MM.1S (cell line): ENCODE measurements around the gene UGGT2.

Experiments used
- CTCF ChIP-seq: fragments of 300-600 bp; sonication (generic); IDR thresholded peaks from 2 replicates; pipeline ENCODE4 v1.5.1; 2016; ENCODE audit warnings: antibody characterized with exemption, low read length, mixed read lengths
- EZH2 ChIP-seq: fragments of 300-600 bp; sonication (generic); optimal IDR thresholded peaks from 2 replicates; pipeline ENCODE3; 2017; ENCODE audit warnings: low read depth, mild to moderate bottlenecking, antibody characterized with exemption, low read length, mixed read lengths
- EZH2phosphoT487 ChIP-seq: fragments of 300-600 bp; sonication (generic); IDR thresholded peaks from 2 replicates; pipeline ENCODE4 v1.6.1; 2018; ENCODE audit warnings: antibody characterized with exemption, low read length

- no peak for TF ChIP-seq CTCF
- TF ChIP-seq EZH2, result no peak
- TF ChIP-seq EZH2phosphoT487, result no peak
These were observed 18.5 kb downstream of the UGGT2 start for GRCh38 chr13:96034662-96035061.
